ENCODE measurements around the gene ZC3H18. TPM values are rescaled to one million over a fixed set of nuclear protein-coding genes. Genes with fewer than 3 reads are reported as not detected.

Gene ZC3H18
- total RNA-seq, 1 experiment from 2014 or later = 11.8 TPM

- DNase-seq (no peak), ATAC-seq (no peak)
- CTCF ChIA-PET = interaction anchor here (0.6 kb wide), 1 partner anchor 57 kb away, joined by 3 read pairs; no protein-coding TSS in a partner anchor
- TF ChIP-seq EZH2 (IDR thresholded peaks at IDR 0.05; ENCODE audit: low read length, unreplicated experiment) (no peak), EZH2phosphoT487 (IDR thresholded peaks at IDR 0.05; ENCODE audit: borderline replicate concordance, low read length) (no peak), CTCF (conservative IDR thresholded peaks at IDR 0.05; ENCODE audit: low read depth, low read length) (no peak)
- Histone ChIP-seq H4K20me1 (ENCODE audit: low read length) (no peaks in the 10 kb centered on the region), H3K4me2 (ENCODE audit: low read length) (no peak overlapping the region), H2AFZ (ENCODE audit: low read length) (no peak overlapping the region), H3K27ac (ENCODE audit: low read length) (no peak overlapping the region), H3F3A (ENCODE audit: low read length, unreplicated experiment) (no peaks in the 10 kb centered on the region), H3K27me3 (ENCODE audit: low read length) (no peaks in the 10 kb centered on the region), H3K9me2 (replicated peaks; ENCODE audit: low read length) (no peaks in the 10 kb centered on the region), H3K4me3 (ENCODE audit: low read length) (no peak overlapping the region), H3K79me2 (ENCODE audit: low read length) (no peaks in the 10 kb centered on the region), H3K36me3 (ENCODE audit: low read depth, low read length) (no peaks in the 10 kb centered on the region), H3K9ac (ENCODE audit: low read length) (no peak overlapping the region), H3K9me3 (ENCODE audit: low read length) (no peaks in the 10 kb centered on the region), H3K4me1 (ENCODE audit: insufficient read depth, low read length) (no peaks in the 10 kb centered on the region)
- no TSS peak for BruUV-seq (replicated peaks)
- POLR2A ChIA-PET (ENCODE audit: unreplicated experiment) = no interaction called here
- intact Hi-C loops (cut with micrococcal nuclease) = no loop called here
Measured at GRCh38 chr16:88655053-88655732, 85.0 kb downstream of the ZC3H18 start.

- no peaks in the 10 kb centered on the region for H4K20me1 ChIP-seq (ENCODE audit: low read length)
- no peaks in the 10 kb centered on the region for H3K79me2 ChIP-seq (ENCODE audit: low read length)
- BruUV-seq (replicated peaks) = no TSS peak
- DNase-seq (no peak), ATAC-seq (no peak)
- H3K9me3 ChIP-seq (ENCODE audit: low read length) = no peaks in the 10 kb centered on the region
- no peaks in the 10 kb centered on the region for H3K4me1 ChIP-seq (ENCODE audit: insufficient read depth, low read length)
- H3K4me2 ChIP-seq (ENCODE audit: low read length) = no peak overlapping the region
- no peak overlapping the region for H3K27ac ChIP-seq (ENCODE audit: low read length)
- H3K9me2 ChIP-seq (replicated peaks; ENCODE audit: low read length) = no peaks in the 10 kb centered on the region
- H3K36me3 ChIP-seq (ENCODE audit: low read depth, low read length) = no peaks in the 10 kb centered on the region
- intact Hi-C loops (cut with micrococcal nuclease) = no loop called here
- no peak overlapping the region for H2AFZ ChIP-seq (ENCODE audit: low read length)
- H3F3A ChIP-seq (ENCODE audit: low read length, unreplicated experiment) = no peaks in the 10 kb centered on the region
- TF ChIP-seq EZH2 (IDR thresholded peaks at IDR 0.05; ENCODE audit: low read length, unreplicated experiment) = no peak
- no peak for TF ChIP-seq EZH2phosphoT487 (IDR thresholded peaks at IDR 0.05; ENCODE audit: borderline replicate concordance, low read length)
- no peak for TF ChIP-seq CTCF (conservative IDR thresholded peaks at IDR 0.05; ENCODE audit: low read depth, low read length)
- H3K4me3 ChIP-seq (ENCODE audit: low read length) = no peak overlapping the region
- no peaks in the 10 kb centered on the region for H3K27me3 ChIP-seq (ENCODE audit: low read length)
- POLR2A ChIA-PET (ENCODE audit: unreplicated experiment) = no interaction called here
- no peak overlapping the region for H3K9ac ChIP-seq (ENCODE audit: low read length)
- CTCF ChIA-PET = interaction anchor here (0.6 kb wide), 1 partner anchor 58 kb away, joined by 3 read pairs; no protein-coding TSS in a partner anchor
Measured at GRCh38 chr16:88655733-88656281, 85.6 kb downstream of the ZC3H18 start.
